ENCODE data around the gene VWA8.

Gene VWA8

DNA sequence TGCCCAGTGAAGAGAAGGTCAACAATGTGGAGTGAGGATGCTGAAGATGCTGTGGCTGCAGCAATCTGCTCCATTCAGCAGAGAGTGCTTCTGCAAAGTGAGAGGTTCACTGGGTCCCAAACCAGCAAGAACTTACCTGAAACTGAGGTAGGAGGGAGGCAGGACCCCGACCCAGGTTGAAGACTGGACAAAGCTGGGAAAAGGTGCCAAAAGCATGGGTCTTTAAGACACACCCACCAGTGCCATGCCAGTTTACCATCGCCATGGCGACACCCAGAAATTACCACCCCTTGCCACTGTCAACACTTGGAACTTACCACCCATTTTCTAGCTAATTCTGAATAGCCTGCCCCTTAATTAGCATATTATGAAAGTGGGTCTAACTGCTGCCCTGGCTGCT, 432.9 kb downstream of the VWA8 start:
- no peak overlapping the region for H3K4me3 ChIP-seq
- H3K27ac ChIP-seq: no peak overlapping the region

DNA sequence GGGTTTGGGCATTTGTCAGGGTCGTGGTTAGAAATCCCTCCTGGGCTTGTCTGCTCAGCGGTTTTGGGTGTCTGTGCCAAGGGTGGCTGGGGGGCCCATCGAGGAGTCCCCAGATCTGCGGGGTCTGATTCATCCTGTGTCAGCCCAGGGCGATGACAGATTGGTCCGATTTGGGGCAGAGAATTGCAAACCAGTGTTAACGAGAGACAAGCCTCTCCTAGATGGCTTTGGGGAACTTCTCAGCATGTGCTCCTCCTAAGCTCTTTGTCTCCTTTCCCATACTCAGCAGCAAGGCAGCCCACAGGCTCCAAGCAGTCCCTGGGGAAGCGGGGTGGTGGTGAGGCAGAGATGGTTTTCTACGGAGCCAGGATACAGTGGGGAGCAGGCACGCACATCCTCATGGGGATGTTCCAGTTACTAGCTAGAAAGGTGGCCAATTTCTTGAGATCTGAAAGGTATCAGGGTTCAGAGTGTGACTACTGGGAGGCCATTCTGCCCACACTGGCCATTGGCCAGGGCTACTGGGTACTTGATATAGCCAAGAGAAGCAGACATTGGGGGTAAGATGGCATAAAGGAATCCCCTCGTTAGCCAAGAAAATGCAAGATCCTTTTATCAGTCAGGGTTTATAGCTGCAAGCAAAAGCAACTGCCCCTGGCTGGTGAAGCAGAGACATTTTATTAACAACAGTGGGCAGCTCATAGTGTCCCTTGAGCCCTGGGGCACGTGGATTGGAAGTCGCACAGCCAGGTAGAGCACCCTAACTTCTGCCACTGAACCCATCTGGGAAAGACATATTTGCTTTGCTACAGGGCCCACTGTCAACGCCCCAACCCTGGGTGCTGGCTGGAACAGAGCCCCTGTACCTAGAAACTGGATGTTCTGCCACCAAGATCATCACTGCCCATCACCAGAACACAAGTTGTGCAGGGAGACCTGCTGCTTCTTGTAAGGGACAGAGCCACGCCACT, 440.0 kb downstream of the VWA8 start:
- H3K4me3 ChIP-seq: no peak overlapping the region
- H3K27ac ChIP-seq: no peak overlapping the region

DNA sequence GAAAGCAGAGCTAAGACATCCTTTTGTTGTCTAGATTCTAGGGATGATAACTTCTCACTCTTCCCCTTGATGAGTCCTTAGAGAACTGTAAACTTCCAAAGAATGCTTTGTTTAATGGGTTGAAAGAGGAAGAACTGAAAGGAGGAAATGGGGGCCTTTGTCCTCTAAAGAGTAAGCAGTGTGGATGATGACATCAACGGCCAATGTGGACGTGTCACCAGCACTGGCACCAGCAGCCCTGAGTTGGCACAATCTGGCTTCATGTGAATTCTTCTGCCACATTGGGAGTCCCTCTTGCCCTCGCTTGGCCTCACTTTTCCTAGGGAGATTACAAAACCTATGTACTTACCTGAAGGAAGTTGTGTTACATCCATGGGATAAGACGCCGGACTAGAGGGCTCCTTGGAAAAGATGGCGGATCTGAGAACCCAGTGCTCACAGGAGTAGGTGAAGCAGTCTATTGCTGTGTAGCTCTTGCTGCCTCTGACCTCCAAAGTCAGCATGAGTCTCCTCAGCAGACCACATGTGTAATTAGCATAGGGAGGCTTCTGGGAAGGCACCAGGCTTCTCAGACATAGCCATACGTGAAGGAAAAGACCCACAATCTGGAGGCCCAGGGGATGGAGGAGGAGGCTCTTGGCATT, 440.8 kb downstream of the VWA8 start:
- no peak overlapping the region for H3K4me3 ChIP-seq
- H3K27ac ChIP-seq: no peak overlapping the region
